CD14-positive monocyte (primary cell): ENCODE measurements around the gene ADGRG6. TPM values are rescaled to one million over a fixed set of nuclear protein-coding genes. Genes with fewer than 3 reads are reported as not detected.

Experiments
- DNase-seq, 3 donors: peaks; one replicate each; pipeline ENCODE4 v3.0.0-alpha.2; 2011 to 2022
- H2AFZ ChIP-seq: 2 replicates; pipeline ENCODE4 v1.6.0; 2012; ENCODE audit warnings: mild to moderate bottlenecking, low read depth, low read length, inconsistent platforms; ENCODE audit not compliant: insufficient read depth, poor library complexity, severe bottlenecking
- H3K27ac ChIP-seq, 2 donors: 1 replicate in 1 of 2; 2 replicates in 1 of 2; pipeline ENCODE4 v1.5.1; 2012 to 2013; ENCODE audit warnings: low read length in 2 of 2, control low read depth in 1 of 2, inconsistent platforms in 1 of 2, low read depth in 1 of 2, mild to moderate bottlenecking in 1 of 2
- H3K27me3 ChIP-seq, 2 donors: one replicate each; pipeline versions ENCODE4 v1.6.0 to v1.6.1; 2011 to 2013; ENCODE audit warnings: low read length in 2 of 2; ENCODE audit not compliant: control insufficient read depth in 2 of 2, insufficient read depth in 2 of 2
- H3K36me3 ChIP-seq, 2 donors: replicated peaks in 1 of 2; 1 replicate in 1 of 2; 2 replicates in 1 of 2; pipeline versions ENCODE4 v1.5.1 to v1.6.1; 2012 to 2013; ENCODE audit warnings: low read length in 2 of 2, control low read depth in 1 of 2, inconsistent platforms in 1 of 2, mild to moderate bottlenecking in 1 of 2; ENCODE audit not compliant: insufficient read depth in 2 of 2, control insufficient read depth in 1 of 2
- H3K4me1 ChIP-seq, 2 donors: 1 replicate in 1 of 2; 2 replicates in 1 of 2; pipeline versions ENCODE4 v1.5.1 to v1.6.1; 2012 to 2013; ENCODE audit warnings: low read length in 2 of 2, control low read depth in 1 of 2, inconsistent platforms in 1 of 2, mild to moderate bottlenecking in 1 of 2, moderate library complexity in 1 of 2; ENCODE audit not compliant: insufficient read depth in 2 of 2, control insufficient read depth in 1 of 2
- H3K4me2 ChIP-seq: replicated peaks from 2 replicates; pipeline ENCODE3; 2012; ENCODE audit warnings: low read length, moderate library complexity, mild to moderate bottlenecking; ENCODE audit not compliant: poor library complexity, severe bottlenecking; ENCODE audit errors: extremely low read depth
- H3K4me3 ChIP-seq, 3 experiments: fragments of 200-600 bp in 1 of 3; sonication (generic) in 1 of 3; replicated peaks in 1 of 3; 1 replicate in 2 of 3; 2 replicates in 1 of 3; pipeline ENCODE4 v1.5.1; 2011 to 2013; ENCODE audit warnings: low read length in 3 of 3, mild to moderate bottlenecking in 3 of 3, control low read depth in 2 of 3, low read depth in 2 of 3, inconsistent platforms in 1 of 3, moderate library complexity in 1 of 3
- H3K79me2 ChIP-seq: 2 replicates; pipeline ENCODE4 v1.6.0; 2012; ENCODE audit warnings: mild to moderate bottlenecking, control low read depth, inconsistent platforms, low read length, moderate library complexity; ENCODE audit not compliant: insufficient read depth
- H3K9ac ChIP-seq: 2 replicates; pipeline ENCODE4 v1.6.0; 2017; ENCODE audit warnings: low read length, mild to moderate bottlenecking; ENCODE audit not compliant: insufficient read depth, poor library complexity, severe bottlenecking
- H3K9me3 ChIP-seq, 2 donors: replicated peaks in 1 of 2; 1 replicate in 1 of 2; 2 replicates in 1 of 2; pipeline versions ENCODE4 v1.5.1 to v1.6.1; 2012 to 2013; ENCODE audit warnings: low read length in 2 of 2, control low read depth in 1 of 2; ENCODE audit not compliant: control insufficient read depth in 1 of 2, insufficient read depth in 1 of 2
- H4K20me1 ChIP-seq: 2 replicates; pipeline ENCODE4 v1.6.0; 2012; ENCODE audit warnings: mild to moderate bottlenecking, low read length, control low read depth, moderate library complexity; ENCODE audit not compliant: insufficient read depth
- H3K27ac Mint-ChIP-seq, 7 donors: one replicate each; pipeline ENCODE4 v1.8.0; 2020; ENCODE audit warnings: mild to moderate bottlenecking in 7 of 7, mixed read lengths in 7 of 7, moderate library complexity in 6 of 7, inconsistent platforms in 2 of 7
- H3K27me3 Mint-ChIP-seq, 3 donors: one replicate each; pipeline ENCODE4 v1.8.0; 2021 to 2022; ENCODE audit warnings: low read depth in 3 of 3, mild to moderate bottlenecking in 3 of 3, mixed read lengths in 3 of 3, moderate library complexity in 3 of 3, inconsistent platforms in 1 of 3
- H3K36me3 Mint-ChIP-seq, 2 donors: one replicate each; pipeline ENCODE4 v1.8.0; 2020; ENCODE audit warnings: mixed read lengths in 2 of 2, inconsistent platforms in 1 of 2, mild to moderate bottlenecking in 1 of 2
- H3K4me1 Mint-ChIP-seq: one replicate; pipeline ENCODE4 v1.8.0; 2020; ENCODE audit warnings: mild to moderate bottlenecking, mixed read lengths
- H3K4me3 Mint-ChIP-seq, 2 donors: one replicate each; pipeline ENCODE4 v1.8.0; 2020; ENCODE audit warnings: mild to moderate bottlenecking in 2 of 2, mixed read lengths in 2 of 2, moderate library complexity in 1 of 2
- H3K9me3 Mint-ChIP-seq, 7 donors: one replicate each; pipeline ENCODE4 v1.8.0; 2020 to 2022; ENCODE audit warnings: mixed read lengths in 7 of 7, mild to moderate bottlenecking in 6 of 7, moderate library complexity in 6 of 7, inconsistent platforms in 2 of 7
- CTCF ChIP-seq: fragments of 200-600 bp; IDR thresholded peaks from one replicate; pipeline ENCODE4 v1.8.0; 2022; ENCODE audit warnings: antibody characterized with exemption, mild to moderate bottlenecking
- WGBS: methylation state at CpG from one replicate; pipeline ENCODE4 v1.1.5; 2013; ENCODE audit warnings: missing lambda C conversion rate; ENCODE audit not compliant: insufficient coverage; 5-methylcytosine and 5-hydroxymethylcytosine counted together
- intact Hi-C, 2 donors: fragments of 100-400 bp; cut with micrococcal nuclease; formaldehyde crosslinking; loops; one replicate each; pipeline versions ENCODE4 v1.15.0 to v1.15.1; 2023
- polyA plus RNA-seq, 3 donors: library from polyadenylated mRNA; depleted of rRNA in 1 of 3; unstranded in 2 of 3; stranded (reverse) in 1 of 3; fragments of 300-500 nt in 2 of 3; fragments of >200 nt in 1 of 3; fragmentation: Illumina TruSeq in 2 of 3; gene quantifications; 1 replicate in 2 of 3; 2 replicates in 1 of 3; pipeline ENCODE4 v1.2.3, GENCODE V29; 2012 to 2021

The ADGRG6 gene
- polyA plus RNA-seq, 3 donors: 0.18 to 0.31 TPM; not detected in 1

GRCh38 chr6:142307963-142308748 lies 6.3 kb downstream of the ADGRG6 start:
- H3K4me2 ChIP-seq: no peak overlapping the region
- H3K27ac Mint-ChIP-seq: no peak overlapping the region
- no peak overlapping the region for H3K27ac ChIP-seq
- H2AFZ ChIP-seq: no peak overlapping the region
- no peak overlapping the region for H3K4me3 ChIP-seq
- intact Hi-C loops: no loop called here
- peaks cover 0 to 2% of the 10 kb centered on the region in 2 donors for H3K36me3 Mint-ChIP-seq
- no peak for DNase-seq
- H3K36me3 ChIP-seq: no peaks in the 10 kb centered on the region
- H3K4me1 Mint-ChIP-seq: peaks cover 12% of the 10 kb centered on the region
- no peak overlapping the region for H3K4me3 Mint-ChIP-seq
- no peak for TF ChIP-seq CTCF
- no peaks in the 10 kb centered on the region for H3K27me3 ChIP-seq
- H3K27me3 Mint-ChIP-seq: peaks cover 1 to 4% (median 2%) of the 10 kb centered on the region in 3 donors
- H3K4me1 ChIP-seq: no peaks in the 10 kb centered on the region
- H4K20me1 ChIP-seq: no peaks in the 10 kb centered on the region
- no peaks in the 10 kb centered on the region for H3K79me2 ChIP-seq
- no peak overlapping the region for H3K9ac ChIP-seq
- no peaks in the 10 kb centered on the region for H3K9me3 ChIP-seq
- H3K9me3 Mint-ChIP-seq: no peaks in the 10 kb centered on the region
- 86% methylated on average over 1 of the region's 2 CpGs for WGBS

- Mint-ChIP-seq H3K27ac (no peak overlapping the region), H3K4me1 (peaks cover 12% of the 10 kb centered on the region), H3K9me3 (no peaks in the 10 kb centered on the region), H3K4me3 (no peak overlapping the region), H3K27me3 (peaks cover 0 to 1% (median 0%) of the 10 kb centered on the region in 3 donors), H3K36me3 (no peaks in the 10 kb centered on the region)
- Histone ChIP-seq H3K36me3 (no peaks in the 10 kb centered on the region), H3K27ac (no peak overlapping the region), H2AFZ (no peak overlapping the region), H3K79me2 (no peaks in the 10 kb centered on the region), H3K27me3 (no peaks in the 10 kb centered on the region), H4K20me1 (no peaks in the 10 kb centered on the region), H3K9me3 (no peaks in the 10 kb centered on the region), H3K9ac (no peak overlapping the region), H3K4me2 (no peak overlapping the region), H3K4me1 (no peaks in the 10 kb centered on the region), H3K4me3 (no peak overlapping the region)
- DNase-seq: no peak
- intact Hi-C loops: no loop called here
- WGBS: no CpG with 5 or more reads among the region's 2 CpGs
- TF ChIP-seq CTCF: no peak
These were observed 7.6 kb downstream of the ADGRG6 start for GRCh38 chr6:142309426-142309825.
